SU-DHL-6 (cell line): ENCODE measurements around the gene MYL6B.

Experiments used
- H2AFZ ChIP-seq: fragments of 200-600 bp; sonication (generic); 2 replicates; pipeline ENCODE4 v1.6.1; 2014; ENCODE audit warnings: low read depth, mild to moderate bottlenecking, moderate library complexity, mixed read lengths, antibody characterized with exemption, low read length; ENCODE audit not compliant: severe bottlenecking
- H3F3A ChIP-seq: fragments of 200-600 bp; shearing (Covaris generic); 2 replicates; pipeline ENCODE4 v1.6.0; 2016; ENCODE audit warnings: antibody characterized with exemption, mild to moderate bottlenecking; ENCODE audit not compliant: insufficient read depth
- H3K27ac ChIP-seq: fragments of 200-600 bp; sonication (generic); 2 replicates; pipeline ENCODE4 v1.5.1; 2016; ENCODE audit warnings: low read depth, mild to moderate bottlenecking, low read length, moderate library complexity, mixed read lengths
- H3K27me3 ChIP-seq: fragments of 200-600 bp; sonication (generic), shearing (Covaris generic); 2 replicates; pipeline ENCODE4 v1.6.0; 2014; ENCODE audit warnings: mild to moderate bottlenecking, low read length
- H3K36me3 ChIP-seq: fragments of 200-600 bp; sonication (generic); 2 replicates; pipeline ENCODE4 v1.6.1; 2014; ENCODE audit warnings: mild to moderate bottlenecking, low read length, mixed read lengths
- H3K4me2 ChIP-seq: fragments of 300-600, 200-600 bp; shearing (Covaris generic), sonication (generic); 2 replicates; pipeline ENCODE4 v1.6.0; 2014; ENCODE audit warnings: low read length, low read depth, mild to moderate bottlenecking; ENCODE audit not compliant: poor library complexity, severe bottlenecking
- H3K4me3 ChIP-seq: fragments of 200-600 bp; sonication (generic); 2 replicates; pipeline ENCODE4 v1.5.1; 2014; ENCODE audit warnings: antibody characterized with exemption, low read length, mild to moderate bottlenecking, mixed read lengths; ENCODE audit not compliant: insufficient read depth, poor library complexity, severe bottlenecking
- H3K79me2 ChIP-seq: fragments of 200-600 bp; sonication (generic); 2 replicates; pipeline ENCODE4 v1.6.1; 2014; ENCODE audit warnings: mild to moderate bottlenecking, low read length, moderate library complexity; ENCODE audit not compliant: insufficient read depth
- H3K9ac ChIP-seq: fragments of 200-600 bp; sonication (generic); 2 replicates; pipeline ENCODE4 v1.7.0; 2014; ENCODE audit warnings: mild to moderate bottlenecking, low read length
- H3K9me2 ChIP-seq: fragments of 200-600 bp; sonication (generic); replicated peaks from 2 replicates; pipeline ENCODE4 v1.6.1; 2014; ENCODE audit warnings: low read length; ENCODE audit not compliant: insufficient read depth
- H3K9me3 ChIP-seq: fragments of 200-600 bp; sonication (generic); 2 replicates; pipeline ENCODE4 v1.6.1; 2014; ENCODE audit warnings: low read length, mixed read lengths; ENCODE audit not compliant: insufficient read depth
- H4K20me1 ChIP-seq: fragments of 200-600 bp; sonication (generic); 2 replicates; pipeline ENCODE4 v1.6.1; 2014; ENCODE audit warnings: low read depth, mild to moderate bottlenecking, antibody characterized with exemption, low read length, moderate library complexity, mixed read lengths
- EZH2phosphoT487 ChIP-seq: fragments of 200-600 bp; sonication (generic), shearing (Covaris generic); conservative IDR thresholded peaks from 2 replicates; pipeline ENCODE4 v1.6.1; 2018; ENCODE audit warnings: mild to moderate bottlenecking, antibody characterized with exemption, low read length, moderate library complexity, mixed read lengths
- TF ChIP-seq, protein P1 (sequence below): fragments of 200-600 bp; sonication (generic); IDR thresholded peaks from one replicate; pipeline ENCODE4 v1.5.1; 2017; ENCODE audit warnings: antibody characterized with exemption, mild to moderate bottlenecking, low read length, moderate library complexity; ENCODE audit not compliant: insufficient read depth, poor library complexity, severe bottlenecking

Gene MYL6B

DNA sequence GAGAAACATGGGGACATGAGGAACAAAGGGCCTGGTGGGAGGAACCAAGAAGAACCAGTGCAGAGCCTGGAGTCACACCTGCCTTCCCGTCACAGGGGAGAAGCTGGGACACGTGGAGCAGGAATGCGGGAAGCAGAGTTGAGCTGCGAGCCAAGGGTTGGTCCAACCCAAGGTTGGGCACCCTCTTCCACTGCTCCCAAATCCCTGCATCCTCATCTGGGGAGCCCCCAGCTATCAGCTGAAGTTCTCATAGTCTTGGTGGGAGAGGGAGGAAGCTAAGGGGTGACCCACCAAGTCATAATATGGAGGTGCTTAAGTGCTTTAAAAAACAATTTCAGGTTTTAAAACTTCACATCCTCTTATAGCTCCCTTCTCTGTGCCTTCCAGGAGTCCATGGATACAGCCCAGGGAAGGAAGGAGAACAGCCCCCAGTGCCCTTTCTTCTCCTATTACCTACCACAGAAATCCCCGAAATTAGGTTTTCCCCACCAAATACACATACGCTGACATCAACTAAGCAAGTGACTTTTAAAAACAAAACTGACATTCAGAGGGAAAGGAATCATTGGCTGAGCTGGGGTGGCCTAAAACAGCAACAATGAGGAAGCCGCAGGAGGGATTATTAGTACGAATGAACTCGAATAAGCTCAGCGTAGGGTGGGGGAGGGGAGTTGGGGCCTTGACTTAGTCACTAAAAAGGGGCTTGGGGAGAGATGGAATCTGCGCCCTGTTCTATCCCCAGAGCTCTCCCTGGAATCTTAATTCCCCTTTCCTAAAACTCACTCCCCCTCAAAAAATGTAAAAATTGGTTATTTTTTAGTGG lies 10.3 kb downstream of the MYL6B start:
- no peaks in the 10 kb centered on the region for H4K20me1 ChIP-seq
- no peaks in the 10 kb centered on the region for H3K27me3 ChIP-seq
- H3K4me3 ChIP-seq: no peak overlapping the region
- H3K9me2 ChIP-seq: no peaks in the 10 kb centered on the region
- no peaks in the 10 kb centered on the region for H3K9me3 ChIP-seq
- H3K79me2 ChIP-seq: peaks cover 22% of the 10 kb centered on the region
- no peak overlapping the region for H3K4me2 ChIP-seq
- no peak for TF ChIP-seq EZH2phosphoT487
- TF ChIP-seq, protein P1, sequence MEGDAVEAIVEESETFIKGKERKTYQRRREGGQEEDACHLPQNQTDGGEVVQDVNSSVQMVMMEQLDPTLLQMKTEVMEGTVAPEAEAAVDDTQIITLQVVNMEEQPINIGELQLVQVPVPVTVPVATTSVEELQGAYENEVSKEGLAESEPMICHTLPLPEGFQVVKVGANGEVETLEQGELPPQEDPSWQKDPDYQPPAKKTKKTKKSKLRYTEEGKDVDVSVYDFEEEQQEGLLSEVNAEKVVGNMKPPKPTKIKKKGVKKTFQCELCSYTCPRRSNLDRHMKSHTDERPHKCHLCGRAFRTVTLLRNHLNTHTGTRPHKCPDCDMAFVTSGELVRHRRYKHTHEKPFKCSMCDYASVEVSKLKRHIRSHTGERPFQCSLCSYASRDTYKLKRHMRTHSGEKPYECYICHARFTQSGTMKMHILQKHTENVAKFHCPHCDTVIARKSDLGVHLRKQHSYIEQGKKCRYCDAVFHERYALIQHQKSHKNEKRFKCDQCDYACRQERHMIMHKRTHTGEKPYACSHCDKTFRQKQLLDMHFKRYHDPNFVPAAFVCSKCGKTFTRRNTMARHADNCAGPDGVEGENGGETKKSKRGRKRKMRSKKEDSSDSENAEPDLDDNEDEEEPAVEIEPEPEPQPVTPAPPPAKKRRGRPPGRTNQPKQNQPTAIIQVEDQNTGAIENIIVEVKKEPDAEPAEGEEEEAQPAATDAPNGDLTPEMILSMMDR: no peak
- peaks cover 35% of the 10 kb centered on the region for H3F3A ChIP-seq
- no peak overlapping the region for H3K9ac ChIP-seq
- 0 out of 2 replicates have a peak, but pooled peaks cover 4% of the 10 kb centered on the region for H3K36me3 ChIP-seq
- H2AFZ ChIP-seq: no peak overlapping the region
- no peak overlapping the region for H3K27ac ChIP-seq

DNA sequence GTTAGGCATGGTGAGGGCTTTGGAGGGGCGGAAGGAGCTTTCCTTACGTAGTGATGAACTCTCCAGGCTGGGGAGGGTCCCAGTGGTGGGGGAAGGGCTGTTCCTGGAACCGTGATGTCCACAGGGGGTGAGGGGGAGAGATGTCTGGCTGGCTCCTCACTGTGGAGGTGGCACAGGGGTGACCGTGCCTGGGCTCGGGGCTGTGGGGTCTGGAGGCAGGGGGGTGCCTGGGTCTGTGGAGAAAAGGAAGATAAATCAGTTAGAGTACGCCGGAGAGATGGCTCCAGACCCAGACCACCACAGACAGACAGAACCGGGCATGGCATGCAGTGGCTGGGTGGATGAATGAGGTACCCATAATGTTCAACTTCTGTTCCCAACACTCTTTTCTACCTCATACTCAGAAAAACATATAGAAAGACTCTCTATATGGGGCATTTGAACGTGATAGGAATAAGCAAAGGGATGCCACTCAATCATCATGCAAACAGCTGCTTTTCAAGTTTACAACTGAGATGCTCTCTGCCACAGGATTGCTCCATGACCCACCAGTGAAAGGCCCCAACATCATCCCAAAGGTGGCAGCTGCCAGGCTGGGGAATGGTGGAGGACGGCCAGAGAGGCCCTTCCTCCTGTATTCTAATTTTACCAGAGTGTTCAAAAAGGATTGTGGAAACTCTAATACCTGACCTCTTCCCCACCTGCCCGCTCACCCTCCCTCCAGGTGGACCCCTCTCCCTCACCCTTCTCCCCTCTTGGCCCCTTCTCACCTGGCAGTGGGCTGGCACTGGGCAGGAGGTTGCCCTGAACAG lies 11.4 kb downstream of the MYL6B start:
- TF ChIP-seq EZH2phosphoT487: no peak
- TF ChIP-seq, protein P1: no peak

DNA sequence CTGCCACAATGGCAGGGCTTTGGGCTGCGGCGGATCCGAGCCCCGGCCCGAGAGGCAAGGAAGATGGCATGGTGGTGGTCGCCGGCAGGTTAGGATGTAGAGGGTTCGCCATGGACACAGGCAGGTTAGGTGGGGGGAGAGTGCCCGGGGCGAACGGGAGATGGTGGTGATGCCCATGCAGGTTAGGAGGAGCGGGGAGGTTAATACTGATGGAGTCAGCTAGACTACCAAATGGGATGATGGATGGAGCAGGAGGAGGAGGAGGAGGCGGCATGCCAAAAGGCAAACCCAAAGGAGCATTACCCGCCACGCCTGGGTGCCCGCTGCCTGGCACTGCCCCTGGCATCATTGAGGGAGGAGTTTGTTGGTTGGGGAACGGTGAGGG lies 11.9 kb downstream of the MYL6B start:
- Histone ChIP-seq H3K36me3 (0 out of 2 replicates have a peak, but pooled peaks cover 4% of the 10 kb centered on the region), H3K27me3 (no peaks in the 10 kb centered on the region), H3K9me3 (no peaks in the 10 kb centered on the region), H3K9ac (no peak overlapping the region), H3K79me2 (peaks cover 10% of the 10 kb centered on the region; the same call in 1 of the 2 replicates), H3K9me2 (no peaks in the 10 kb centered on the region), H4K20me1 (no peaks in the 10 kb centered on the region), H3K4me2 (no peak overlapping the region), H3F3A (peaks cover 24% of the 10 kb centered on the region), H3K27ac (no peak overlapping the region), H2AFZ (no peak overlapping the region), H3K4me3 (no peak overlapping the region)
- TF ChIP-seq EZH2phosphoT487: no peak

More for the DNA sequence above, 11.4 kb downstream of the MYL6B start:
- Histone ChIP-seq H4K20me1 (no peaks in the 10 kb centered on the region), H2AFZ (no peak overlapping the region), H3K4me2 (no peak overlapping the region), H3K27ac (no peak overlapping the region), H3K9ac (no peak overlapping the region), H3K9me2 (no peaks in the 10 kb centered on the region), H3F3A (peaks cover 30% of the 10 kb centered on the region), H3K27me3 (no peaks in the 10 kb centered on the region), H3K36me3 (0 out of 2 replicates have a peak, but pooled peaks cover 4% of the 10 kb centered on the region), H3K4me3 (no peak overlapping the region), H3K79me2 (peaks cover 16% of the 10 kb centered on the region), H3K9me3 (no peaks in the 10 kb centered on the region)
